ENCODE measurements around the gene CIAO3. TPM values are rescaled to one million over a fixed set of nuclear protein-coding genes. Genes with fewer than 3 reads are reported as not detected.
"Not testable (repeated sequence)": the region's sequence is repeated elsewhere in the genome, so short reads cannot be mapped to it uniquely, and the experiment has no call there.

Gene CIAO3
- polyA plus RNA-seq, 1 experiment, result 23.1 TPM

- ChIA-PET CTCF (interaction anchor here (0.9 to 2.0 kb wide), 2 partner anchors 7 to 31 kb away, joined by 4 to 7 read pairs; no protein-coding TSS in a partner anchor), POLR2A (no interaction called here)
- DNase-seq (ENCODE audit: low read depth), result no peak
- Histone ChIP-seq H3K27me3 (ENCODE audit: control insufficient read depth, insufficient read depth, low read length) (no peaks in the 10 kb centered on the region), H3K4me3 (ENCODE audit: low read depth, low read length) (no peak overlapping the region), H3K36me3 (ENCODE audit: control insufficient read depth, insufficient read depth, low read length) (no peaks in the 10 kb centered on the region)
- TF ChIP-seq, protein P1, sequence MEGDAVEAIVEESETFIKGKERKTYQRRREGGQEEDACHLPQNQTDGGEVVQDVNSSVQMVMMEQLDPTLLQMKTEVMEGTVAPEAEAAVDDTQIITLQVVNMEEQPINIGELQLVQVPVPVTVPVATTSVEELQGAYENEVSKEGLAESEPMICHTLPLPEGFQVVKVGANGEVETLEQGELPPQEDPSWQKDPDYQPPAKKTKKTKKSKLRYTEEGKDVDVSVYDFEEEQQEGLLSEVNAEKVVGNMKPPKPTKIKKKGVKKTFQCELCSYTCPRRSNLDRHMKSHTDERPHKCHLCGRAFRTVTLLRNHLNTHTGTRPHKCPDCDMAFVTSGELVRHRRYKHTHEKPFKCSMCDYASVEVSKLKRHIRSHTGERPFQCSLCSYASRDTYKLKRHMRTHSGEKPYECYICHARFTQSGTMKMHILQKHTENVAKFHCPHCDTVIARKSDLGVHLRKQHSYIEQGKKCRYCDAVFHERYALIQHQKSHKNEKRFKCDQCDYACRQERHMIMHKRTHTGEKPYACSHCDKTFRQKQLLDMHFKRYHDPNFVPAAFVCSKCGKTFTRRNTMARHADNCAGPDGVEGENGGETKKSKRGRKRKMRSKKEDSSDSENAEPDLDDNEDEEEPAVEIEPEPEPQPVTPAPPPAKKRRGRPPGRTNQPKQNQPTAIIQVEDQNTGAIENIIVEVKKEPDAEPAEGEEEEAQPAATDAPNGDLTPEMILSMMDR (IDR thresholded peaks at IDR 0.05; ENCODE audit: insufficient read depth, low read depth, low read length), result peak; percentile 13; the same call in 1 of the 2 replicates
Measured at GRCh38 chr16:743794-744500, 3.1 kb upstream of the CIAO3 start.

- DNase-seq (ENCODE audit: low read depth); POLR2A ChIA-PET; H3K27me3 ChIP-seq (ENCODE audit: control insufficient read depth, insufficient read depth, low read length); H3K36me3 ChIP-seq (ENCODE audit: control insufficient read depth, insufficient read depth, low read length); H3K4me3 ChIP-seq (ENCODE audit: low read depth, low read length): not testable (repeated sequence)
- CTCF ChIA-PET, result interaction anchor here (0.8 to 2.0 kb wide), 6 partner anchors 8 to 80 kb away, joined by 3 to 7 read pairs (median 4); no protein-coding TSS in a partner anchor
Measured at GRCh38 chr16:742894-743293, 2.1 kb upstream of the CIAO3 start.

DNA sequence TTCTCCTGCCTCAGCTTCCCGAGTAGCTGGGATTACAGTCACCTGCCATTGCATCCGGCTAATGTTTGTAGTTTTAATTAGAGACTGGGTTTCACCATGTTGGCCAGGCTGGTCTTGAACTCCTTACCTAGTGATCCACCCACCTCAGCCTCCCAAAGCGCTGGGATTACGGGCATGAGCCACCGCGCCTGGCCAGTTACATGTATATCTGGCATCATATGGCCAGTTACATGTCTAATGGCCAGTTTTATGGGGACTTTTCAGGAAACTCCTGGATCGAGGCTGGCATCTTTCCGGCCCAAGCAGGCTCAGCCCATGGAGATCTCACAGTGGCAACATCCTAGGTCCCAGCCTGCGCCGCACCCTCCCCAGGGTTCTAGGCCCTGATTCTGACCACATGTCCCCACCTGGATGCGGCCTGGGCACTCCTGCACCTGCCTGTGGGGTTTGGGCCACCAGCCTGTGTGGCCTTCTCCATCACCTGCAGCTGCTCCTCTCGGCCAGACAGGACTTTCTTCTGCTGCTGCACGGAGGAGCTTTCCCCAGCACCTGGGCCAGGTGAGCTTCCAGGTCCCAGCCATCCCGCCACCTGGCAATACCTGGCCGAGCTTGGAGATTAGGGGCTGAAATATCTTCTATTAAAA is 1.3 kb upstream of the CIAO3 start:
- POLR2A ChIA-PET, result no interaction called here
- H3K27me3 ChIP-seq (ENCODE audit: control insufficient read depth, insufficient read depth, low read length), result no peaks in the 10 kb centered on the region
- H3K4me3 ChIP-seq (ENCODE audit: low read depth, low read length), result no peak overlapping the region
- H3K36me3 ChIP-seq (ENCODE audit: control insufficient read depth, insufficient read depth, low read length), result peaks cover 1% of the 10 kb centered on the region
- DNase-seq (ENCODE audit: low read depth), result no peak
- CTCF ChIA-PET, result interaction anchor here (0.6 to 3.2 kb wide), 9 partner anchors 8 to 201 kb away, joined by 3 to 12 read pairs (median 4); no protein-coding TSS in a partner anchor
- TF ChIP-seq, protein P1 (IDR thresholded peaks at IDR 0.05; ENCODE audit: insufficient read depth, low read depth, low read length), result no peak

DNA sequence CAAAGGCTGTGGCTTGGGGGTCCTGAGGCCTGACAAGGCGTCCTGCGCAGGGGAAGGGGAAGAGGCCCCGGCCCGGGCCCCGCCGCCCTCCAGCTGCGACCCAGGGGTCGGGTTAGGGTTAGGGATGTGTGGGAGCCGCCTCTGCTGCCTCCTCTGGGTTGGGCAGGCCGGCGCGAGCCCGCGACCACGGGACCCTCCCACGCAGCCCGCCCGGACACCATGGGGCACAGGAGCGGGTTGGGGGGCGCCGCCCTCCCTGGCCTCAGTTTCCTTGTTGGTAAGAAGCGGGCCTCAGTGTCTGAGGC is 386 bp downstream of the CIAO3 start:
- peak overlapping the region; percentile 95 for H3K4me3 ChIP-seq (ENCODE audit: low read depth, low read length)
- no peak for DNase-seq (ENCODE audit: low read depth)
- ChIA-PET CTCF (interaction anchor here (0.8 to 3.2 kb wide), 10 partner anchors 9 to 246 kb away, joined by 3 to 14 read pairs (median 4); partner anchors contain the start of gene STUB1), POLR2A (no interaction called here)
- no peaks in the 10 kb centered on the region for H3K27me3 ChIP-seq (ENCODE audit: control insufficient read depth, insufficient read depth, low read length)
- peaks cover 3% of the 10 kb centered on the region for H3K36me3 ChIP-seq (ENCODE audit: control insufficient read depth, insufficient read depth, low read length)
- TF ChIP-seq, protein P1 (IDR thresholded peaks at IDR 0.05; ENCODE audit: insufficient read depth, low read depth, low read length), result no peak

DNA sequence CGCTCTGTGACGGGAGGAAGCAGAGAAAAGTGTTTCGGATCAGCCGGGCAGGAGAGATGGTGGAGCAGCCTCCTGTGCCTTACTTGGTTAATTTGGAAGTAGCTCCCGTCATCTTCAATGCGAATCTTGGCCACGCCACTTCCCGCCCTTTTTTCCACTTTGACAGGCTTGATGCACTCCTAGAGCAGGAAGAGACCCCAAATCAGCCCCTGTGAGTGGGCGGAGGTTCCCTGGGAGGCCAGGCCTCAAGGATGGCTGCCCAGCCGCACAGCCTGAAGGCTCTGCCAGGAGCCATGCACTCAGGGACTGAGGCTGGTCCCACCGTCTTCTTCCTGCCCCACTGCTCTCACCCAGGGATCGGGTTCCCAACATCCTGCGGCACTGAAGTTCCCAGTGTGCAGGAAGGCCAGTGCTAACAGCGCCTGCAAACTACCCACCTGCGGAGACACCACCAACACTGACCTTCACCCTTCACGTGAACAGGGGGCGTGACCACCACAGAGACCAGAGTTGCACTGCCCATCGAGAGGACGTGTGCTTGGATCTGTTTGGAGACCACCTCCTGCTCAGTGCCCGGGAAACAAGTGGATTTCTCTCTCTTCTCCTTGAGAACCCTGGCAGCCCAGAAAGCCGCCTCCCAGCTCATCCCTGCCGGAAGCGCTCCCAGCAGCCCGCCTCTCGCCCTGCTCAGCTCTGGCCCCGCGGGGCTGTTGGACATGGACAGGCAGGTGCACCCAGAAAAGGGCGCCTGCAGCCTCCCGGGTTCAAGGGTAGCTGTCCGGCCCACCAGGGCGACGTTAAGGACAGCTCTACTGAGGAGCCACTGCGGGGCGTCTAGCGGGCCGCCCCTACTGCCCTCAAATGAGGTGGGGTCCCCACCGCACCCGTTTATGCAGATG is 988 bp downstream of the CIAO3 start:
- POLR2A ChIA-PET, result no interaction called here
- TF ChIP-seq, protein P1 (IDR thresholded peaks at IDR 0.05; ENCODE audit: insufficient read depth, low read depth, low read length), result no peak
- CTCF ChIA-PET, result interaction anchor here (0.8 to 3.2 kb wide), 10 partner anchors 10 to 247 kb away, joined by 3 to 14 read pairs (median 3); partner anchors contain the start of gene STUB1
- H3K4me3 ChIP-seq (ENCODE audit: low read depth, low read length), result peak overlapping the region; percentile 95
- peaks cover 6% of the 10 kb centered on the region for H3K36me3 ChIP-seq (ENCODE audit: control insufficient read depth, insufficient read depth, low read length)
- H3K27me3 ChIP-seq (ENCODE audit: control insufficient read depth, insufficient read depth, low read length), result no peaks in the 10 kb centered on the region
- no peak for DNase-seq (ENCODE audit: low read depth)
